Fibroblast of the aortic adventitia (primary cell): ENCODE data around the gene MRPS14. TPM values are rescaled to one million over a fixed set of nuclear protein-coding genes. Genes with fewer than 3 reads are reported as not detected.

Experiments
- DNase-seq: peaks from one replicate; pipeline ENCODE4 v3.0.0-alpha.2; 2010; ENCODE audit warnings: low read depth
- H3K4me3 ChIP-seq: 2 replicates; pipeline ENCODE4 v1.5.1; 2011; ENCODE audit warnings: low read depth, mild to moderate bottlenecking, control low read depth, low read length, moderate library complexity
- small RNA-seq: library from RNA; depleted of rRNA; stranded (forward); fragments of <200 nt; gene quantifications from one replicate; pipeline ENCODE3, GENCODE V24; 2012
- total RNA-seq: library from RNA; depleted of rRNA; stranded (reverse); fragments of >200 nt; gene quantifications from 2 replicates; pipeline ENCODE4 v1.2.3, GENCODE V29; 2012; ENCODE audit warnings: low replicate concordance
- TF ChIP-seq, protein P1 (sequence below): IDR thresholded peaks from 2 replicates; pipeline ENCODE4 v1.5.1; 2011; ENCODE audit warnings: mild to moderate bottlenecking, low read length, control low read depth, inconsistent platforms; ENCODE audit not compliant: insufficient read depth

Gene MRPS14
- total RNA-seq, 1 donor: 29.5 TPM

DNA sequence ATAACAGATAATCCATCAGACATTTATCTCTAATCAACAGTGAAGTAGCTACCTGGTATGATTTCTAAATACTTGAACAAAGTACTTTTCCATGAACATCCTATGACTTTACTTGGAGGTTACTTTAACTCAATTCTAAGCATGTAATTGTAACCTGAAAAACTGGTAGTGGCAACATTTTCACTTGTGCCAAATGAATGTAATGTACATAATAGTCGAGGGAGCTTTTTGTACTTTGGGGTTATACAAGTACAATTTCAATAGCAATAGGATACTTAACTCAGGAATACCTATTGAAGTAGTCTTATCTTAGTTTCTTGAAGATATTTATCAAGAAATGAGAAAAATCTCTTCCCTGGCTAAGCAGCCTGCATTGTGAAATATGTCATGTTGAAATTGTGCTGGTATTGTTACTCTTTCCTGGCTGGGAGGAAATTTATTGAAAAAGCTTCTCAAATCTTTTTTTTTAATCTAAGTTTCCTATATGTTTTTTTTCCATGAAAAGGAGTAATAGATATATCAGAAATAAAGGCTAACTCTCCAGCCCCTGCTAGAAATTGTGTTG lies 57.1 kb downstream of the MRPS14 start:
- DNase-seq: peak; percentile 49
- TF ChIP-seq, protein P1, sequence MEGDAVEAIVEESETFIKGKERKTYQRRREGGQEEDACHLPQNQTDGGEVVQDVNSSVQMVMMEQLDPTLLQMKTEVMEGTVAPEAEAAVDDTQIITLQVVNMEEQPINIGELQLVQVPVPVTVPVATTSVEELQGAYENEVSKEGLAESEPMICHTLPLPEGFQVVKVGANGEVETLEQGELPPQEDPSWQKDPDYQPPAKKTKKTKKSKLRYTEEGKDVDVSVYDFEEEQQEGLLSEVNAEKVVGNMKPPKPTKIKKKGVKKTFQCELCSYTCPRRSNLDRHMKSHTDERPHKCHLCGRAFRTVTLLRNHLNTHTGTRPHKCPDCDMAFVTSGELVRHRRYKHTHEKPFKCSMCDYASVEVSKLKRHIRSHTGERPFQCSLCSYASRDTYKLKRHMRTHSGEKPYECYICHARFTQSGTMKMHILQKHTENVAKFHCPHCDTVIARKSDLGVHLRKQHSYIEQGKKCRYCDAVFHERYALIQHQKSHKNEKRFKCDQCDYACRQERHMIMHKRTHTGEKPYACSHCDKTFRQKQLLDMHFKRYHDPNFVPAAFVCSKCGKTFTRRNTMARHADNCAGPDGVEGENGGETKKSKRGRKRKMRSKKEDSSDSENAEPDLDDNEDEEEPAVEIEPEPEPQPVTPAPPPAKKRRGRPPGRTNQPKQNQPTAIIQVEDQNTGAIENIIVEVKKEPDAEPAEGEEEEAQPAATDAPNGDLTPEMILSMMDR: no peak
- H3K4me3 ChIP-seq: no peak overlapping the region

DNA sequence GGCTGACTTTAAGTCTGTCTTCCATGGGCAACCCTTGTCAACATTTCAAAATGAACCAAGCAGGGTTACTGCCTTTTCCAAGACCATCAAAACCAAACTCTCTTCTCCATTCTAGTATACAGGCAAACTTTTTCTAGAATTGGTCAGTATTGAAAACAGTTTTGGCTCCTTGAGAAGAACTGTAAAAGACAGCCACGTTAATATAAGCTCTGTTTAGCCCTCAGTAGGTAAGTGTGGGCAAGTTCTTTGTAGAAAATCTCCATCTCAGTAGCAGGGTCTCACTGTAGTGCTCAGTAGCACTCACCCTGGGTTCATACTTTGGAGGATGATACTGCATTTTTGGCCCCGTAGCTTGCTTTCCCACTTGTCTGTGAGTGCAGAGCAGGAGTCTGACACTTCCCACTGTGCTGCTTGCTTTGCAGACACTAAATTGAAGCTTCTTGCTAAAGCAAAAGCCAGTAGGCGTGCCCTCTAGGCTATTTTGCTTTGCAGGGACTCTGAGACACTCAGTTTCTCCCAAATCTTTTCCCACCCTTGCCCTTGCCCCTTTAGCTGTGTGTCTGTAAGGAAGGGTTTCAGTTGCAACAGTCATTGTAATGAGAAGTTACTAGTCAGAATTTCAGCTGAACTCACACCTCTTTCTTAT lies 57.7 kb downstream of the MRPS14 start:
- no peak for DNase-seq
- TF ChIP-seq, protein P1: no peak
- H3K4me3 ChIP-seq: no peak overlapping the region

GRCh38 chr1:174964972-174965361 lies 58.3 kb downstream of the MRPS14 start:
- peak; percentile 21 for DNase-seq
- TF ChIP-seq, protein P1: no peak
- H3K4me3 ChIP-seq: no peak overlapping the region

DNA sequence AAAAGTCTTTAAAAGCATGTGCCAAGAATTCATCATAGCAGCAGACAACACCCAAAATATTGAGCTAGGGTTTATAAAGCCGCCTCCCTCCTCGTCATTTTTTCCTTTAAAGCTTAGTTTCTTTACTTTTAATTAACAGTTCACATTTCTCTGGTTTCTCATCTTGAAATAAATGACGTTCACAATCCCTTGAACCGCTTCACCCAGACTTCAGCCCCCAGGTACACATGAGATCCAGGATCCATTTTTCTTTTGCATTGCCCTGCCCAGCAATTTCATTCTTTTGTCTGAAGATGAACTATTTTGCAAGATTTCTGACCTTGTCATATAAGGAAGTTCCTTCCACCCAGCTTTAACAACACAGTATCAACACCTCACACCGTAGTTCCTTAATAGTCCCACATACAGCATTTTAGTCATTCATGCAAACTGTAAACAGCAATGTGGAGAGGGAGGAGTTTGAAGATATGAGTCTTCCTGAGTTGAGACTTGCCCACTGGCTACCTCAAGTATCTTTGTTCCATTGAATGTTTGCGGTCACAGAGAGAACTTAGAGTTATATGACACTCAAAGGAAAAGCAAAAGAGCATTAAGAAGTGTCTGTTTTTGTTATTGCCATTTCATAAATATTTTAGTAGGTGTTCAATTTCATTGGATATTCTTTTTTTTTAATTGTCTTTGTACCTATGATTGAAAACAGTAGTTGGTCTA lies 58.8 kb downstream of the MRPS14 start:
- peak; percentile 36 for DNase-seq
- H3K4me3 ChIP-seq: no peak overlapping the region
- TF ChIP-seq, protein P1: no peak

GRCh38 chr1:174963529-174964125 lies 59.6 kb downstream of the MRPS14 start:
- DNase-seq: no peak
- H3K4me3 ChIP-seq: no peak overlapping the region
- TF ChIP-seq, protein P1: no peak

Small RNA genes lying within 50 kb of the gene (small RNA-seq; reads per million reads assigned to genes)
- gene RF00019: not detected
- gene RNU6-307P: not detected

Other genes starting within 250 kb of the MRPS14 start
- gene CACYBP, start 23.5 kb downstream of the MRPS14 start, total RNA-seq: 99.6 and 108 TPM in 2 replicates
- not detected in 2 replicates for gene TNN, start 44.4 kb upstream of the MRPS14 start, total RNA-seq
- 0.33 and 0.99 TPM in 2 replicates for gene KIAA0040, start 169.4 kb upstream of the MRPS14 start, total RNA-seq